GM20000 (cell line): ENCODE measurements around the gene ZNF521.

Source experiments
- DNase-seq: peaks from one replicate; pipeline ENCODE4 v3.0.0; 2012; ENCODE audit warnings: low spot score
- CTCF ChIP-seq: IDR thresholded peaks from 2 replicates; pipeline ENCODE4 v1.5.1; 2012; ENCODE audit warnings: mild to moderate bottlenecking, control low read depth; ENCODE audit errors: extremely low read depth, missing control alignments

Gene ZNF521

GRCh38 chr18:25233528-25234321, 118.2 kb downstream of the ZNF521 start:
- no peak for TF ChIP-seq CTCF
- no peak for DNase-seq

- no peak for TF ChIP-seq CTCF
- DNase-seq, result no peak
These were observed 120.7 kb downstream of the ZNF521 start for GRCh38 chr18:25231327-25231691.

GRCh38 chr18:25230658-25231326, 121.2 kb downstream of the ZNF521 start:
- no peak for DNase-seq
- no peak for TF ChIP-seq CTCF

GRCh38 chr18:25229920-25230319, 122.0 kb downstream of the ZNF521 start:
- DNase-seq, result no peak
- TF ChIP-seq CTCF, result no peak

- DNase-seq, result no peak
- no peak for TF ChIP-seq CTCF
These were observed 122.9 kb downstream of the ZNF521 start for GRCh38 chr18:25229081-25229480.

- DNase-seq, result no peak
- TF ChIP-seq CTCF, result no peak
These were observed 123.6 kb downstream of the ZNF521 start for GRCh38 chr18:25228410-25228809.

GRCh38 chr18:25225151-25225550, 126.8 kb downstream of the ZNF521 start:
- no peak for DNase-seq
- no peak for TF ChIP-seq CTCF
